ENCODE measurements around the gene ABTB2.

GRCh38 chr11:34305193-34305592 lies 52.6 kb downstream of the ABTB2 start:
- no peak for TF ChIP-seq PATZ1 (CRISPR knock-in tag; IDR thresholded peaks at IDR 0.05; ENCODE audit: borderline replicate concordance)
- TF ChIP-seq TSHZ2 (CRISPR knock-in tag; IDR thresholded peaks at IDR 0.05): no peak

Measured in SK-N-SH treated with all-trans-retinoic acid at 6 μM for 48 hours (cell line).